Adrenal gland (tissue), 5 donors: ENCODE data around the gene RPL37.

ENCODE experiments used
- POLR2A ChIP-seq, 2 donors: fragments of 450-650 bp; IDR thresholded peaks; one replicate each; pipeline ENCODE4 v1.6.1; 2017; ENCODE audit warnings: antibody characterized with exemption in 2 of 2, mild to moderate bottlenecking in 2 of 2, moderate library complexity in 1 of 2
- TF ChIP-seq, protein P1 (sequence below), 6 experiments: fragments of 450-650 bp in 4 of 6; fragments of 200-600 bp in 2 of 6; sonication (generic) in 1 of 6; IDR thresholded peaks; 1 replicate in 5 of 6; 2 replicates in 1 of 6; pipeline versions ENCODE4 v1.5.1 to v1.8.0; 2016 to 2021; ENCODE audit warnings: antibody characterized with exemption in 6 of 6, mild to moderate bottlenecking in 2 of 6, moderate library complexity in 1 of 6
- donor health status: DM: no; HTN: no; CAD: no.

DNA sequence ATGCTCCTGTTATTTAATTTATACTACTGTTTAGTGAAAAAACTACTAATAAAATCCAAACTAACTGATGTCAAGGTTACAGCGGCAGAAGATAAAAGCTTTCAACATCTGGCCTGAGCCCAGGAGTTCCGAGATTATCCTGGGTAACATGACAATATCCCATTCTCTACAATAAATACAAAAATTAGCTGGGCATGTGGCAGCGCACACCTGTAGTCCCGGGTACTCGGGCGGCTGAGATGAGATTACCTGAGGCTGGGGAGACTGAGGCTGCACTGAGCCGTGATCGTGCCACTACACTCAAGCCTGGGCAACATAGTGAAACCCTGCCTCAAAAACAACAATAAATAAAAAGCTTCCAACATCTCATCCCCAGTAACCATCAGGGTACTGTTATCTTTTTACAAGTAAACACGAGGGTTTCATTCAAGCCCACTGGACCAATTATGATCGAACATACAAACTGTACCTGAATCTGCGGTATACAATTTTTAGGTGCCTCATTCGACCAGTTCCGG lies 1.3 kb downstream of the RPL37 start:
- TF ChIP-seq, protein P1, sequence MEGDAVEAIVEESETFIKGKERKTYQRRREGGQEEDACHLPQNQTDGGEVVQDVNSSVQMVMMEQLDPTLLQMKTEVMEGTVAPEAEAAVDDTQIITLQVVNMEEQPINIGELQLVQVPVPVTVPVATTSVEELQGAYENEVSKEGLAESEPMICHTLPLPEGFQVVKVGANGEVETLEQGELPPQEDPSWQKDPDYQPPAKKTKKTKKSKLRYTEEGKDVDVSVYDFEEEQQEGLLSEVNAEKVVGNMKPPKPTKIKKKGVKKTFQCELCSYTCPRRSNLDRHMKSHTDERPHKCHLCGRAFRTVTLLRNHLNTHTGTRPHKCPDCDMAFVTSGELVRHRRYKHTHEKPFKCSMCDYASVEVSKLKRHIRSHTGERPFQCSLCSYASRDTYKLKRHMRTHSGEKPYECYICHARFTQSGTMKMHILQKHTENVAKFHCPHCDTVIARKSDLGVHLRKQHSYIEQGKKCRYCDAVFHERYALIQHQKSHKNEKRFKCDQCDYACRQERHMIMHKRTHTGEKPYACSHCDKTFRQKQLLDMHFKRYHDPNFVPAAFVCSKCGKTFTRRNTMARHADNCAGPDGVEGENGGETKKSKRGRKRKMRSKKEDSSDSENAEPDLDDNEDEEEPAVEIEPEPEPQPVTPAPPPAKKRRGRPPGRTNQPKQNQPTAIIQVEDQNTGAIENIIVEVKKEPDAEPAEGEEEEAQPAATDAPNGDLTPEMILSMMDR (IDR thresholded peaks at IDR 0.05) = no peak
- no peak for TF ChIP-seq POLR2A (IDR thresholded peaks at IDR 0.05)
